GM12892 (cell line): ENCODE results near the gene PSMA6.
A peak's percentile ranks its signal among the peaks of the same experiment; 100 is the strongest.

Experiments used
- DNase-seq: peaks from one replicate; pipeline ENCODE4 v3.0.0; 2011; ENCODE audit not compliant: insufficient read length
- FAIRE-seq: peaks from 2 replicates; lab custom pipeline; 2011; peaks lifted over from hg19 to GRCh38; lab: Jason Lieb, UNC
- POLR2A ChIP-seq: IDR thresholded peaks from 2 replicates; pipeline ENCODE4 v1.6.1; 2011; ENCODE audit warnings: low read depth, low read length, control low read depth
- POLR2AphosphoS5 ChIP-seq: IDR thresholded peaks from 2 replicates; pipeline ENCODE4 v1.6.1; 2011; ENCODE audit warnings: low read depth, low read length, control low read depth
- TAF1 ChIP-seq: IDR thresholded peaks from 2 replicates; pipeline ENCODE4 v1.6.1; 2011; ENCODE audit warnings: low read depth, mild to moderate bottlenecking, control low read depth, low read length, borderline replicate concordance

Gene PSMA6

GRCh38 chr14:35301735-35302528, 9.8 kb downstream of the PSMA6 start:
- no peak for FAIRE-seq
- no peak for DNase-seq
- TF ChIP-seq TAF1: no peak
- TF ChIP-seq POLR2A: no peak
- TF ChIP-seq POLR2AphosphoS5: no peak

- no peak for DNase-seq
- TF ChIP-seq TAF1: no peak
- no peak for TF ChIP-seq POLR2AphosphoS5
- no peak for TF ChIP-seq POLR2A
- peak; percentile 9 for FAIRE-seq
Measured at GRCh38 chr14:35303149-35303935, 11.2 kb downstream of the PSMA6 start.

- DNase-seq (no peak), FAIRE-seq (no peak)
- TF ChIP-seq TAF1: no peak
- no peak for TF ChIP-seq POLR2AphosphoS5
- TF ChIP-seq POLR2A: no peak
Measured at GRCh38 chr14:35304812-35305462, 12.8 kb downstream of the PSMA6 start.

- DNase-seq (no peak), FAIRE-seq (no peak)
- TF ChIP-seq POLR2AphosphoS5 (no peak), POLR2A (no peak), TAF1 (no peak)
Measured at GRCh38 chr14:35305633-35306032, 13.5 kb downstream of the PSMA6 start.

GRCh38 chr14:35306114-35306513, 13.9 kb downstream of the PSMA6 start:
- DNase-seq (no peak), FAIRE-seq (no peak)
- no peak for TF ChIP-seq POLR2AphosphoS5
- TF ChIP-seq POLR2A: no peak
- no peak for TF ChIP-seq TAF1

- no peak for FAIRE-seq
- TF ChIP-seq POLR2A (no peak), POLR2AphosphoS5 (no peak), TAF1 (no peak)
- no peak for DNase-seq
Measured at GRCh38 chr14:35317820-35318219, 25.6 kb downstream of the PSMA6 start.

GRCh38 chr14:35319509-35319908, 27.3 kb downstream of the PSMA6 start:
- DNase-seq: no peak
- TF ChIP-seq POLR2A (no peak), TAF1 (no peak), POLR2AphosphoS5 (no peak)
- FAIRE-seq: no peak

GRCh38 chr14:35320472-35320871, 28.3 kb downstream of the PSMA6 start:
- DNase-seq (no peak), FAIRE-seq (no peak)
- TF ChIP-seq TAF1 (no peak), POLR2AphosphoS5 (no peak), POLR2A (no peak)

GRCh38 chr14:35326375-35326774, 34.2 kb downstream of the PSMA6 start:
- TF ChIP-seq POLR2A: no peak
- no peak for FAIRE-seq
- no peak for DNase-seq

GRCh38 chr14:35331605-35332516, 39.7 kb downstream of the PSMA6 start:
- DNase-seq: no peak
- TF ChIP-seq TAF1 (no peak), POLR2AphosphoS5 (no peak), POLR2A (no peak)
- no peak for FAIRE-seq
